Activated CD4-positive, alpha-beta T cell treated with anti-CD3 and anti-CD28 coated beads, Interleukin-2, amount 10 ng/mL, durations not matched to agents 7 days and 5 days (primary cell): Measurements from ENCODE around the gene ARMC9. TPM values are rescaled to one million over a fixed set of nuclear protein-coding genes. Genes with fewer than 3 reads are reported as not detected.
"Not testable (repeated sequence)": the region's sequence is repeated elsewhere in the genome, so short reads cannot be mapped to it uniquely, and the experiment has no call there.

Source experiments
- CTCF ChIA-PET: fragments of 350-600 bp; sonication (Branson Sonifier 250); formaldehyde crosslinking; loops from one replicate; lab custom pipeline; 2021; ENCODE audit warnings: antibody characterized with exemption; lab: Charles Lee
- POLR2A ChIA-PET: fragments of 350-600 bp; sonication (Branson Sonifier 250); formaldehyde crosslinking; loops from one replicate; lab custom pipeline; 2021; ENCODE audit warnings: antibody characterized with exemption; lab: Charles Lee
- DNase-seq: peaks from one replicate; pipeline ENCODE4 v3.0.0-alpha.2; 2020
- H3K27ac Mint-ChIP-seq: one replicate; pipeline ENCODE4 v1.8.0; 2021; ENCODE audit warnings: mild to moderate bottlenecking, moderate library complexity, mixed read lengths
- H3K27me3 Mint-ChIP-seq: one replicate; pipeline ENCODE4 v1.8.0; 2021; ENCODE audit warnings: mixed read lengths
- H3K36me3 Mint-ChIP-seq: one replicate; pipeline ENCODE4 v1.8.0; 2021; ENCODE audit warnings: low read depth, mixed read lengths
- H3K4me1 Mint-ChIP-seq: one replicate; pipeline ENCODE4 v1.8.0; 2021; ENCODE audit warnings: mixed read lengths
- H3K4me3 Mint-ChIP-seq: one replicate; pipeline ENCODE4 v1.8.0; 2021; ENCODE audit warnings: mild to moderate bottlenecking, moderate library complexity, mixed read lengths
- H3K9me3 Mint-ChIP-seq: one replicate; pipeline ENCODE4 v1.8.0; 2021; ENCODE audit warnings: mixed read lengths
- total RNA-seq, 2 experiments: library from RNA; stranded (reverse); gene quantifications; one replicate each; pipeline ENCODE4 v1.2.3, GENCODE V29; 2021

ARMC9 gene
- total RNA-seq, 2 experiments from 2014 or later = 0.45 to 0.58 TPM

DNA sequence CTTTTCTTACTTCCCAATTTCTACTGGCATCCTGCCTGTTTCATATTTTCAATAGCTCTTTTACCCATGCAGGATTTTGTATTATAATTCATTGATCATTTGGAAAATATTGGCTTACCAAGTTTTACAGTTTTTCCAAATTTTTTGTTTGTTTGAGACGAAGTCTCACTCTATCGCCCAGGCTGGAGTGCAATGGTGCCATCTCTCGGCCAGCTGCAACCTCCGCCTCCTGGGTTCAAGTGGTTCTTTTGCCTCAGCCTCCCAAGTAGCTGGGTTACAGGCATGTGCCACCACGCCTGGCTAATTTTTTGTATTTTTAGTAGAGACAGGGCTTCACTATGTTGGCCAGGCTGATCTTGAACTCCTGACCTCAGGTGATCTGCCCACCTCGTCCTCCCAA is 105.8 kb downstream of the ARMC9 start:
- H3K4me3 Mint-ChIP-seq, H3K27ac Mint-ChIP-seq, POLR2A ChIA-PET, H3K4me1 Mint-ChIP-seq, H3K36me3 Mint-ChIP-seq, H3K9me3 Mint-ChIP-seq, DNase-seq: not testable (repeated sequence)
- H3K27me3 Mint-ChIP-seq = peaks cover 14% of the 10 kb centered on the region
- CTCF ChIA-PET = interaction anchor here (0.6 kb wide), 1 partner anchor 34 kb away, joined by 6 read pairs; no protein-coding TSS in a partner anchor

DNA sequence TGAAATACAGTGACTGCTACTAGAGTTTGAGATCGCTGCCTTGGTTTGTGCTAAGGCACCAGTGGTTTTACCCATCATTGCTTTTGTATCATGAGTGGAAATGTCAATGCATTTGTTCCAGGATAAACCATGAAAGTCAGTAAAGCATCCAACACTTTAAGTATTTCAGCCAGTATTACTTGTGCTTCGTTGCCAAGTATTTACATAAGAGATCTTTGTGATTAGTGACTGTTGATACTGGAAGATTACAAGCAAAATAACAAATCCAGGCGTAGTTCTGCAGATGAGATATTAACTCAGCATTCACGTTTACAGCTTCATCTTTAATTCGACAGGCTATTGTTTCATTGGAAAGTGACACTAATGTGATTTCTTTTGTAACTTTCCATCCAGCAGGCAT is 106.8 kb downstream of the ARMC9 start:
- no peak for DNase-seq
- no peak overlapping the region for H3K27ac Mint-ChIP-seq
- POLR2A ChIA-PET = no interaction called here

DNA sequence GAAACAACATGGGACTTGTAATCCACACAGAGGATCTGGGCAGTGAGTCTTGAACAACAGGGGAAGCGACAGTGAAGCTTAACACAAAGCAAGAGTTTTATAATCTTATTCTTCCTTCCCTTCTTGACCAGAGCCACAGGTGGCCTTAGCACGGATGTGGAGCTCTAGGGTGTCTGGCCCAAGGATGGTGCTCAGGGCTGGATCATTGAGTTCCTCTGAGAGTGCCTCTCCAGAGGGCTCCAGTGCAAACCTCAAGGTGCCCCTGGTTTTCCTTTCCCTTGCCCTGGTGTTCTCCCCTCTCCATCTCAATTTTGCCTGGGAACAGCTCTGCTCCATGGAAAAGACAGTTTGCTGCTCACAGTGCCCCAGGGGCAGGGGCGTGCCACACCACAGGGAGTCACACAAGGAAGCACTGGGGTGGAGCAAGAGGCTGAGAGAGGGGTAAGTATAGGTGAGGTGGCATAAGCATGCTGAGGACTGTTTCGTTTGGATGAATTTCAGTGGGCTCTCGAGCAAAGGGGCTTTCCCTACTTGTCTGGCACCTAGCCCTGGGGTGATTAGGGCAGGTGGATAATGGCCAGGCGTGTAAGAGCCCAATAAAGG is 108.5 kb downstream of the ARMC9 start:
- Mint-ChIP-seq H3K27me3 (peaks cover 14% of the 10 kb centered on the region), H3K4me1 (no peaks in the 10 kb centered on the region), H3K27ac (no peak overlapping the region), H3K9me3 (no peaks in the 10 kb centered on the region), H3K36me3 (no peaks in the 10 kb centered on the region), H3K4me3 (no peak overlapping the region)
- CTCF ChIA-PET = interaction anchor here (0.6 to 1.5 kb wide), 4 partner anchors 75 to 155 kb away, joined by 3 to 4 read pairs (median 3); no protein-coding TSS in a partner anchor
- POLR2A ChIA-PET = no interaction called here
- no peak for DNase-seq

More for the DNA sequence above, 106.8 kb downstream of the ARMC9 start:
- CTCF ChIA-PET = interaction anchor here (0.8 kb wide), 1 partner anchor 8 kb away, joined by 3 read pairs; no protein-coding TSS in a partner anchor
- Mint-ChIP-seq H3K4me3 (no peak overlapping the region), H3K27me3 (peaks cover 14% of the 10 kb centered on the region), H3K36me3 (no peaks in the 10 kb centered on the region), H3K4me1 (peaks cover 4% of the 10 kb centered on the region), H3K9me3 (no peaks in the 10 kb centered on the region)

DNA sequence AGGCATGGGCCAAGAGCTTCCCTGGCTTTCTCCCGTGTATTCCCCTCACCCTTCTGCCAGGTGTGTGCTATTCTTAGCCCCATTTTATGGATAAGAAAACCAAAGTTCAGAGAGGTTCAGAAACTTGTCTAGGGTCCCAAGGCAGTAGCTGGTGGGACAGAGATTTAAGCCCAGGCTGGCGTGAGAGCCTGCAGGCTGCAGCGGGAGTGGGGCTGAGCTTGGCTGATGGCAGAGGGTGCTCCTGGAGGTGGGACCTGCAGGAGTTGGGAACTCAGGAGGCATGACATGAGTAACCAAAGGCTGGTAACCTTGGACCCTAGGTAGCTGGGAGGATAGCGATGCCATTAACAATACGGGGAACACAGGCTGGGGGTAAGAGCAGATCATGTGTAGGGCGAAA is 109.8 kb downstream of the ARMC9 start:
- ChIA-PET CTCF (no interaction called here), POLR2A (no interaction called here)
- no peaks in the 10 kb centered on the region for H3K9me3 Mint-ChIP-seq
- H3K4me3 Mint-ChIP-seq = no peak overlapping the region
- H3K27ac Mint-ChIP-seq = no peak overlapping the region
- H3K36me3 Mint-ChIP-seq = no peaks in the 10 kb centered on the region
- no peaks in the 10 kb centered on the region for H3K4me1 Mint-ChIP-seq
- peaks cover 14% of the 10 kb centered on the region for H3K27me3 Mint-ChIP-seq
- DNase-seq = no peak

DNA sequence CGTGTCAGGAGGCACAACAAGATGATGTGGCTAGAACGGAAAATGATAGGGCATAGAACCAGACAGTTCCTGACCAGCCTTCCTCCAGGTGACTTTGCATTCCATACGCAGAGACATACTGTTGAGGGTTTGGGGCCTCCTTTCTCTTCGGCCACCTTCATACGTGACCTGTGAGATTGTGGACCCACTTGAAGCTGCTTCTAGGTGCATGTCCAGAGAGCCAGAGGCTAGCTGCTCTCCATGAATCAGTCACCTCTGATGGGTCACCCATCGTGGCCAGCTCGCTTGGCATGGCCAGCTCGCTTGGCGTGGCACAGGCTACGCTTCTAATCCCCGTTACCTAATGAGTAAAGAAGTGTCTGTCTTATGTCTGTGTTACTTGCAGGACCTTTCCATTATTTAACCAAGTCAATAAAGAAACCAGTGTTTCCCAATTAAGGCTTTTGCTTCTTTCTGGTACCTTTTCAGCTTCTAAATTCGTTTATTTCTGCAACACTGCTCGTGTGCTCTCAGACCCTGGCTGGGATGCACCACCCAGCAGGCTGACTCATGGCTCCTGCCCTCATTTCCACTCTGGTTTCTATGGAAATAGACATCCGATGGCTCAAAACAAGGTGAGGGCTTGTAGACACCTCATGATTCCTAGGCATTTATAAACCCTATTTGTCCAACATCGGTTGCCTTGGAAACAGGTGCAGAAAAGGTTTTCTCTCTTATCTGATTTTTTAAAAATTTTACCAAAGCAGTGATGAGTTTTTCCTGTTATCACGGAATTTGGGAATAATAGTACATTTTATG is 110.4 kb downstream of the ARMC9 start:
- POLR2A ChIA-PET = no interaction called here
- CTCF ChIA-PET = no interaction called here
- H3K36me3 Mint-ChIP-seq = no peaks in the 10 kb centered on the region
- H3K27me3 Mint-ChIP-seq = peaks cover 14% of the 10 kb centered on the region
- no peak overlapping the region for H3K4me3 Mint-ChIP-seq
- no peak for DNase-seq
- H3K27ac Mint-ChIP-seq = no peak overlapping the region
- no peaks in the 10 kb centered on the region for H3K4me1 Mint-ChIP-seq
- H3K9me3 Mint-ChIP-seq = no peaks in the 10 kb centered on the region

DNA sequence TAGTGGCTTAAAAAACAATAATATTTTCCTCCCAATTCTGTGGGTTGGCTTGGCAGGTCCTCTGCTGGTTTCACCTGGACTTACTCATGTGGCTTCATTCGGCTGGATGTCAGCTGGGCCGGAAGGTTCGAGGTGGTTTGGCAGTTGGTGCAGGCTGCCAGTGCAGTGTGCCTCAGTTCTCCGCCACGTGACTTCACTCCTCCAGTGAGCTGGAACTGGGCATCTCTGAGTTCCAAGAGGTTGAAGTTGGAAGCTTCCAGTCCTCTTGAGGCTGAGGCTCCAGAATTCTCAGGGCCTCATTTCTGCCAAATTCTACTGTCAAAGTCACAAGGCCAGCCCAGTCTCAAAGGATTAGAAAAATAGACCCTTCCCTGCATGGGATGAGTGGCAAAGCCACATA is 113.6 kb downstream of the ARMC9 start:
- POLR2A ChIA-PET = no interaction called here
- Mint-ChIP-seq H3K27me3 (peaks cover 2% of the 10 kb centered on the region), H3K27ac (no peak overlapping the region), H3K4me3 (no peak overlapping the region), H3K4me1 (no peaks in the 10 kb centered on the region), H3K9me3 (peaks cover 4% of the 10 kb centered on the region), H3K36me3 (no peaks in the 10 kb centered on the region)
- DNase-seq = no peak
- CTCF ChIA-PET = no interaction called here

DNA sequence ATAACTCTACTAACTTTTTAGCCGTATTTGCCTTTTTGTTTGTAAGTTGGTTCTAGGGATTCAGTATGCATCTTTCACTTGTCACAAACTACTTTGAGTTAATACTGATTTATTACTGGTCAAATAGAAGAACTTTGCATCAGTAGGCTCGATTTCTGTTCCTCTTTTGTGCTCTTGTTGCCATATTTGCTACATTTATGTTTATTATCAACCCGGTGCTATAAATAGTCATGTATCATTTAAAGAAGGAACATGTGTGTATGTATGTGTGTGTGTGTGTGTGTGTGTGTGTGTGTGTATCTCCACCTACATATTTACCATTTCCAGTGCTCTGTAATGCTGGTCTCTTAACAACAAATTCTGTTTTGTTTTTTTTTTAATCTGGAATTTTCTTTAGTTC is 117.5 kb downstream of the ARMC9 start:
- ChIA-PET POLR2A (no interaction called here), CTCF (no interaction called here)
- no peak for DNase-seq
- H3K27ac Mint-ChIP-seq = no peak overlapping the region
- H3K27me3 Mint-ChIP-seq = peaks cover 9% of the 10 kb centered on the region
- H3K4me3 Mint-ChIP-seq = no peak overlapping the region
- H3K36me3 Mint-ChIP-seq = no peaks in the 10 kb centered on the region
- H3K4me1 Mint-ChIP-seq = no peaks in the 10 kb centered on the region
- H3K9me3 Mint-ChIP-seq = peaks cover 9% of the 10 kb centered on the region

DNA sequence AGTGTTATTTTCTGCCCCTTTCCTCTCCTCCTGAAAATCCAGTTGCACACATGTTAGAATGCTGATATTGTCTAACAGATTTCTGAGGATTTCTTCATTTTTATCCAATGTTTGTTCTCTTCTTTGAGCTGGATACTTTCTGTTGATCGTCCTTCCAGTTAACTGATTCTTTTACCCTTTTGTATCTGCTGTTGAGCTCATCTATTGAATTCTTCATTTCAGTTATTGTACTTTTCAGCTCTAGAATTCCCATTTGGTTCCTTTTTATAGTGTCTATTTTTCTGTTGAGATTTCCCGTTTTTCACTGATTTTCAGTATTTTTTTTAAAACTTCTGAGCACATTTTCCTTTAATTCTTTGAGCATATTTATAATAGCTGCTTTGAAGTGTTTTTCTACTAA is 119.1 kb downstream of the ARMC9 start:
- Mint-ChIP-seq H3K9me3 (peaks cover 9% of the 10 kb centered on the region), H3K4me1 (peaks cover 6% of the 10 kb centered on the region), H3K27ac (no peak overlapping the region), H3K27me3 (peaks cover 17% of the 10 kb centered on the region), H3K36me3 (no peaks in the 10 kb centered on the region), H3K4me3 (no peak overlapping the region)
- no peak for DNase-seq
- ChIA-PET CTCF (interaction anchor here (0.7 kb wide), 1 partner anchor 222 kb away, joined by 3 read pairs; no protein-coding TSS in a partner anchor), POLR2A (no interaction called here)

DNA sequence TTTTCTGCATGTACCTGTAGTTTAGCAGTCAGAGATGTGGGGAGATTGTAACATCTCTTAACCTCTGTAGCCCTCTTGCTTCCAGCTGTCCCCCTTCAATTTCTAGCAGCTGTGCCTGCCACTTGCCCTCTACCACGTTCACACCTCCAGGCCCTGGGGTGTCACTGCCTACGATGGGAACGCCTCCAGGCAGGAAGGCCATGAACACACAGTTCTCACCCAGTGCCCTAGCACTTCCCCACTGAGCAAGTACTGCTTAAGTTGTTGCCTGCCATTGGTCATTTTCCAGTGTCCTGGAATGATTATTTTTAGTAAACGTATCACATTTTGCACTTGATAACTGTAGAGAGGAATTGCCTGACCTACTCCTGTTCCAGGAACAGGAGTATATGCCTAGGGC is 120.0 kb downstream of the ARMC9 start:
- Mint-ChIP-seq H3K27ac (no peak overlapping the region), H3K4me3 (no peak overlapping the region), H3K27me3 (peaks cover 20% of the 10 kb centered on the region), H3K36me3 (no peaks in the 10 kb centered on the region), H3K4me1 (peaks cover 6% of the 10 kb centered on the region), H3K9me3 (peaks cover 9% of the 10 kb centered on the region)
- ChIA-PET CTCF (no interaction called here), POLR2A (no interaction called here)
- DNase-seq = no peak

DNA sequence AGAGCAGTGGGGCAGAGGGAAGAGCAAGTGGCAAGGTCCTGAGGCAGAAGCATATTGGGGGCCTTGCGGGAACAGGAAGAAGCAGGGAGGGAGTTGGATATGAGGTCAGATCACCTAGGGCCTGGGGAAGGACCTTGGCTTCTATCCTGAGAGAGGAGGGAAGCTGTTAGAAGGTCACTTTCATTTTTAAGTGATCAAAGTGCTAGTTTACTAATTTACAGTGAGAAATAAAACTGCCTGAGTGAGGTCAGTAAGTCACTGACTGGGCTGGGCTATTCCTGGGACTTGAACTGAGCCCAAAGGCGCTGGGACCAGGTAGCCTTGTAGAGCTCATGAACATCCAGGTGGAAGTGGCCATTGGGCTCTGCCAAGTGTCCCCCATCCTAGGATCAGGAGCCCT is 120.5 kb downstream of the ARMC9 start:
- DNase-seq = no peak
- Mint-ChIP-seq H3K36me3 (no peaks in the 10 kb centered on the region), H3K27me3 (peaks cover 20% of the 10 kb centered on the region), H3K4me1 (peaks cover 6% of the 10 kb centered on the region), H3K9me3 (peaks cover 9% of the 10 kb centered on the region), H3K27ac (no peak overlapping the region), H3K4me3 (no peak overlapping the region)
- CTCF ChIA-PET = no interaction called here
- POLR2A ChIA-PET = no interaction called here

DNA sequence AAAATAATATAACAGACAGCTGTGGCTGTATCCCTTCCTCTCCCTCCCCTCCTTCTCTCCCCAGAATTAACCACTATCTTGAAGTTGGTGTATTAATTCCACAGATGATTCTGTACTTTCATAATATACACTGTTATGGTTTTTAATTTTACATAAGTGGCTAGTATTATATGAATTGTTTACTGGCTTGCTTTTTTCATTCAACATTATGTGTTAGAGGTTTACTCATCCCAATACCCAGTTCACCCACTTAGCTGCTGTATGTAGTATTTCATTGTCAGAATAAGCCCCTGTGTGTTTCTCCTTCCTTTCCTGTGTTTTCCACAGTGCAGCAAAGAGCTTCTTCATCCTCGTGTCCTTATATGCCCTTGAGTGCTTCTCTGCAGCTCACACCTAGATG is 121.4 kb downstream of the ARMC9 start:
- Mint-ChIP-seq H3K9me3 (peaks cover 9% of the 10 kb centered on the region), H3K27me3 (peaks cover 20% of the 10 kb centered on the region), H3K36me3 (no peaks in the 10 kb centered on the region), H3K4me3 (no peak overlapping the region), H3K27ac (no peak overlapping the region), H3K4me1 (peaks cover 6% of the 10 kb centered on the region)
- CTCF ChIA-PET = interaction anchor here (1.0 kb wide), 1 partner anchor 14 kb away, joined by 3 read pairs; no protein-coding TSS in a partner anchor
- POLR2A ChIA-PET = no interaction called here
- no peak for DNase-seq

DNA sequence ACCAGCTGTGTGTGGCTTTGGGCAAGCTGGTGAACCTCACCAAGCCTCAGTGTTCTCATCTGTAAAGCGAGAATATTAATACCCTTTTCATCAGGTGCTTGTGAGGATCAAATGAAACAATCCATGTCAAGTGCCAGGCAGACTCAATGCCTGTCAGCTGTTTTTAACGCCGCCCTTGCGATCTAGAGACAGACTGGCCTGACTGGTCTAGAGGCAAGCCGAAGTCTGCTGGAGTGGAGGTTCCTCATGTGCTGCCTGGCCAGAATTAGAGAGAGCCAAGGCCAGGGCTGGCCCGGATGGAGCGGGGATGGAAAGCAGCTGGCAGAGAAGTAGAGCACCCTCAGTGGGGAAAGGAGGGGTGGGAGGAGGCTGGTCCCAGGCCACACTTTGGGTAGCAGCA is 122.6 kb downstream of the ARMC9 start:
- POLR2A ChIA-PET = no interaction called here
- Mint-ChIP-seq H3K27me3 (peaks cover 20% of the 10 kb centered on the region), H3K4me1 (peaks cover 6% of the 10 kb centered on the region), H3K36me3 (no peaks in the 10 kb centered on the region), H3K27ac (no peak overlapping the region), H3K4me3 (no peak overlapping the region), H3K9me3 (peaks cover 7% of the 10 kb centered on the region)
- CTCF ChIA-PET = no interaction called here
- DNase-seq = no peak

DNA sequence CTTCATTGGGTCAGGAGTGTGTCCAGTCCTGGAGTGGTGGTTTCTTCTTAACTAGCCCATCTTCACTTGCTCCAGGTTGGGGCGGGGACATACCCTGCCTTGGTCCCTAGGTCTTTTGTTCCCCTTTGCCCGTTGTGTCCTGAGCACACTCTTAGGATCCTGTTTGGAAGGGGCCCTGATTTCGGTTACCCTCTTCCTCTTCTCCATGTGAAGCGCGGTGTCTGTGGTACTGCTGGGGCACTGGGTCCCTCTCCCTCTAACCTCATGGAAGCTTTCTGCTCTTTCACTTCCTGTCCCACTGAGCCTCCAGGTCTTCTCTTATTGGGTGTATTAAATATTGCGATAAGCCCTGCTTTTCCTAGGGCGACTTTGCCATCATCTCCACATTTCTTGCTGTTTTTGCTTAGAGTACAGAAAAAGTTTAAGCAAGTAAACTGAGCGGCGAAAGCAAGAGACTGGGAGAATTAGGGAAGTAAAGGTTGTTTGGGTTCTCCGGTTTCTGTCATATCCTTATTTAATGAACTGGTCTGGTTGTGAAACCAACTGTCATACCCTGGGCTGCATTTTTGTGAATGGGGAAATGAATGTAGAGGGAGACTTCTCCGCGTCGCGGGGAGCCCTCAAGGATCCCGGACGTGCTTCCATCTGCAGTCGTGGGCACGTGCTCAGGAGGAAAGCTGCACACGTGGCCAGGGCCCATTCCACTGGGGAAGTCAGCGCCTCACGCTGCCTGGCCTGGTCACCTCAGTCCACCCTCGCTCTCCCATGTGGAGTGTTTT is 123.3 kb downstream of the ARMC9 start:
- peaks cover 20% of the 10 kb centered on the region for H3K27me3 Mint-ChIP-seq
- ChIA-PET POLR2A (no interaction called here), CTCF (no interaction called here)
- H3K4me1 Mint-ChIP-seq = peaks cover 6% of the 10 kb centered on the region
- no peak overlapping the region for H3K4me3 Mint-ChIP-seq
- no peak for DNase-seq
- no peaks in the 10 kb centered on the region for H3K36me3 Mint-ChIP-seq
- H3K9me3 Mint-ChIP-seq = peaks cover 6% of the 10 kb centered on the region
- no peak overlapping the region for H3K27ac Mint-ChIP-seq
